Endodermal cell (in vitro differentiated cells): Measurements from ENCODE around the gene TMEM150A. TPM values are rescaled to one million over a fixed set of nuclear protein-coding genes. Genes with fewer than 3 reads are reported as not detected.

ENCODE experiments used
- DNase-seq: peaks from one replicate; pipeline ENCODE4 v3.0.0-alpha.2; 2017
- H3K27ac ChIP-seq: 2 replicates; pipeline ENCODE4 v1.5.1; 2013; ENCODE audit warnings: mild to moderate bottlenecking, low read depth, low read length, moderate library complexity
- H3K27me3 ChIP-seq: 2 replicates; pipeline ENCODE4 v1.6.1; 2013; ENCODE audit warnings: mild to moderate bottlenecking, low read length, moderate library complexity; ENCODE audit not compliant: insufficient read depth, control insufficient read depth, poor library complexity, severe bottlenecking
- H3K36me3 ChIP-seq: 2 replicates; pipeline ENCODE4 v1.7.0; 2013; ENCODE audit warnings: mild to moderate bottlenecking, low read length, moderate library complexity; ENCODE audit not compliant: control insufficient read depth, insufficient read depth
- H3K4me1 ChIP-seq: one replicate; pipeline ENCODE4 v1.7.0; 2013; ENCODE audit warnings: low read length; ENCODE audit not compliant: control insufficient read depth, insufficient read depth
- H3K4me3 ChIP-seq: 2 replicates; pipeline ENCODE4 v1.5.1; 2013; ENCODE audit warnings: mild to moderate bottlenecking, low read length, moderate library complexity
- H3K9ac ChIP-seq: 2 replicates; pipeline ENCODE4 v1.6.1; 2013; ENCODE audit warnings: mild to moderate bottlenecking, low read length, moderate library complexity; ENCODE audit not compliant: poor library complexity, severe bottlenecking; ENCODE audit errors: extremely low read depth
- H3K9me3 ChIP-seq: 2 replicates; pipeline ENCODE4 v1.6.1; 2013; ENCODE audit warnings: mild to moderate bottlenecking, low read length, moderate library complexity; ENCODE audit not compliant: control insufficient read depth
- H3K27ac Mint-ChIP-seq: 2 replicates; pipeline ENCODE4 v1.8.0; 2020; ENCODE audit warnings: mixed read lengths
- H3K27me3 Mint-ChIP-seq: 2 replicates; pipeline ENCODE4 v1.8.0; 2021; ENCODE audit warnings: mild to moderate bottlenecking, mixed read lengths; ENCODE audit not compliant: insufficient read depth
- H3K36me3 Mint-ChIP-seq: 2 replicates; pipeline ENCODE4 v1.8.0; 2020; ENCODE audit warnings: low read depth, mixed read lengths
- H3K4me1 Mint-ChIP-seq: 2 replicates; pipeline ENCODE4 v1.8.0; 2020; ENCODE audit warnings: mixed read lengths
- H3K4me3 Mint-ChIP-seq: 2 replicates; pipeline ENCODE4 v1.8.0; 2020; ENCODE audit warnings: mild to moderate bottlenecking, moderate library complexity, mixed read lengths
- H3K9me3 Mint-ChIP-seq: 2 replicates; pipeline ENCODE4 v1.8.0; 2020; ENCODE audit warnings: mild to moderate bottlenecking, mixed read lengths
- WGBS, 2 experiments: methylation state at CpG; one replicate each; pipeline versions ENCODE4 v1.1.5 to v1.1.7; 2013; ENCODE audit warnings: missing lambda C conversion rate in 2 of 2, mixed read lengths in 1 of 2; ENCODE audit not compliant: insufficient coverage in 1 of 2, insufficient read length in 1 of 2; 5-methylcytosine and 5-hydroxymethylcytosine counted together
- total RNA-seq, 2 donors: library from RNA; stranded (reverse); fragmentation: NEBNext Ultra II Directional in 1 of 2; extraction: Animal tissue kit (Norgen Biotek cat#: 25700) in 1 of 2; gene quantifications; 2 replicates in 1 of 2; 3 replicates in 1 of 2; pipeline ENCODE4 v1.2.1, GENCODE V29; 2021
- TF ChIP-seq, protein P1 (sequence below): fragments of 200-600 bp; sonication (generic); conservative IDR thresholded peaks from 2 replicates; pipeline ENCODE4 v1.5.0; 2021; ENCODE audit warnings: antibody characterized with exemption, mild to moderate bottlenecking

The TMEM150A gene
- total RNA-seq, 2 donors from 2014 or later, result 23.8 to 32.2 TPM

DNA sequence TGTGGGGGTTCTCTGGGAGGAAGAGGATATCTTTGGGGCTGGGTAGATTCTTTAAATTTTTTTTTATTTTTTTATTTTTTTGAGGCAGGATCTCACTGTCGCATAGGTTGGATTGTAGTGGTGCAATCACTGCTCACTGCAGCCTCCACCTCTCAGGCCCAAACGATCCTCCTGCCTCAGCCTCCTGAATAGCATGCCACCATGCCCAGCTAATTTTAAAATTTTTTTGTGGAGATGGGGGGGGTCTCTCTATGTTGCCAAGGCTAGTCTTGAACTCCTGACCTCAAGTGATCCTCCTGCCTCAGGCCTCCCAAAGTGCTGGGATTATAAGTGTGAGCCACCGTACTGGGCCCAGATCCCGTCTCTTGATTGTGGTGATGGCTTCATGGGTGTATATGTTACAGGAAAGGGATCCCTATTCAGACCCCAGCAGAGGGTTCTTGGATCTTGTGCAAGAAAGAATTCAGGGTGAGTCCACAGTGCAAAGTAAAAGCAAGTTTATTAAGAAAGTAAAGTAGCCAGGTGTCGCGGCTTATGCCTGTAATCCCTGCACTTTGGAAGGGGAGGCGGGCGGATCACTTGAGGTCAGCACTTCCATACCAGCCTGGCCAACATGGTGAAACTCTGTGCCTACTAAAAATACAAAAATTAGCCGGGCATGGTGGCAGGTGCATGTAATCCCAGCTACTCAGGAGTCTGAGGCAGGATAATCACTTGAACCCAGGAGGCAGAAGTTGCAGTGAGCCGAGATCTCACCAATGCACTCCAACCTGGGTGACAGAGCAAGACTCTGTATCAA, 11.4 kb upstream of the TMEM150A start:
- no peak overlapping the region for H3K27ac Mint-ChIP-seq
- Histone ChIP-seq H3K36me3 (peaks cover 18% of the 10 kb centered on the region), H3K9ac (no peak overlapping the region), H3K4me3 (no peak overlapping the region), H3K9me3 (no peaks in the 10 kb centered on the region), H3K4me1 (peaks cover 6% of the 10 kb centered on the region), H3K27me3 (no peaks in the 10 kb centered on the region), H3K27ac (no peak overlapping the region)
- TF ChIP-seq, protein P1, sequence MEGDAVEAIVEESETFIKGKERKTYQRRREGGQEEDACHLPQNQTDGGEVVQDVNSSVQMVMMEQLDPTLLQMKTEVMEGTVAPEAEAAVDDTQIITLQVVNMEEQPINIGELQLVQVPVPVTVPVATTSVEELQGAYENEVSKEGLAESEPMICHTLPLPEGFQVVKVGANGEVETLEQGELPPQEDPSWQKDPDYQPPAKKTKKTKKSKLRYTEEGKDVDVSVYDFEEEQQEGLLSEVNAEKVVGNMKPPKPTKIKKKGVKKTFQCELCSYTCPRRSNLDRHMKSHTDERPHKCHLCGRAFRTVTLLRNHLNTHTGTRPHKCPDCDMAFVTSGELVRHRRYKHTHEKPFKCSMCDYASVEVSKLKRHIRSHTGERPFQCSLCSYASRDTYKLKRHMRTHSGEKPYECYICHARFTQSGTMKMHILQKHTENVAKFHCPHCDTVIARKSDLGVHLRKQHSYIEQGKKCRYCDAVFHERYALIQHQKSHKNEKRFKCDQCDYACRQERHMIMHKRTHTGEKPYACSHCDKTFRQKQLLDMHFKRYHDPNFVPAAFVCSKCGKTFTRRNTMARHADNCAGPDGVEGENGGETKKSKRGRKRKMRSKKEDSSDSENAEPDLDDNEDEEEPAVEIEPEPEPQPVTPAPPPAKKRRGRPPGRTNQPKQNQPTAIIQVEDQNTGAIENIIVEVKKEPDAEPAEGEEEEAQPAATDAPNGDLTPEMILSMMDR, result no peak
- no peak for DNase-seq
- H3K36me3 Mint-ChIP-seq, result peaks cover 19% of the 10 kb centered on the region
- no peaks in the 10 kb centered on the region for H3K27me3 Mint-ChIP-seq
- H3K4me1 Mint-ChIP-seq, result peaks cover 4% of the 10 kb centered on the region
- no peaks in the 10 kb centered on the region for H3K9me3 Mint-ChIP-seq
- 94 to 96% methylated on average over 7 to 10 of the region's 10 CpGs for WGBS, 2 experiments
- H3K4me3 Mint-ChIP-seq, result no peak overlapping the region

GRCh38 chr2:85611705-85612587, 9.4 kb upstream of the TMEM150A start, which contains the start of gene C2orf68:
Gene C2orf68, minus strand, starts transcription at chr2:85612066. Its CDS starts 82 bp downstream, at chr2:85611984.
- Mint-ChIP-seq H3K27ac (peak within 1 kb of the TSS; percentile 94), H3K9me3 (no peaks in the 10 kb centered on the region), H3K4me3 (peak within 1 kb of the TSS; percentile 85), H3K27me3 (no peaks in the 10 kb centered on the region), H3K4me1 (peaks cover 4% of the 10 kb centered on the region), H3K36me3 (peaks cover 23% of the 10 kb centered on the region)
- Histone ChIP-seq H3K9ac (peak within 1 kb of the TSS; percentile 78), H3K4me1 (no peaks in the 10 kb centered on the region), H3K27me3 (no peaks in the 10 kb centered on the region), H3K9me3 (no peaks in the 10 kb centered on the region), H3K36me3 (peaks cover 32% of the 10 kb centered on the region), H3K27ac (peak within 1 kb of the TSS; percentile 21), H3K4me3 (peak within 1 kb of the TSS; percentile 99)
- WGBS, 2 experiments, result 13 to 46% methylated on average over 18 to 73 of the region's 73 CpGs
- TF ChIP-seq, protein P1, result no peak
- DNase-seq, result peak; percentile 98

DNA sequence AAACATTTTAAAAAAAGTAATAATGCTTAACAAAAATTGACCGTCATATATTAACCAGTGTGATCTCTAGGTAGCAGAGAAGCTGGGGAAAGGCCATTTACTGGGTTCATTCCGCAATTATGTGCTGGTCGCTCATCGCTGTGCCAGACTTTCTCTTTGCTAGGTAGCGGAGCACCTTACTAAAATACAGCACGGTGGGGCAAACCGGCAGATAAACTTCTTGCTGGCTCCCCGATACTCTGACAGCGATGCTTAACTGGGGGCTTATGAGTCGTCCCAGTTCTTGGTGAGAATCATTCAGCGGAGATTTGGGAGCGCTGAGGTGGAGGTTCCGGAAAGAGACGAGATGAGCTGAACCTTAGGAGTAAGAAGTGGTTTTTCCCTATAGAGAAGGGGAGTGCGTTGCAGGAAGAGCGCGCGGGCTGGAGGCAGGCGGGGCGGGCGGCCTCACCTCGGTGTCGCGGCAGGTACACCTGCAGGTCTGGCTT, 8.8 kb upstream of the TMEM150A start:
- Histone ChIP-seq H3K9ac (peak overlapping the region; percentile 78), H3K4me3 (peak overlapping the region; percentile 99), H3K9me3 (no peaks in the 10 kb centered on the region), H3K4me1 (no peaks in the 10 kb centered on the region), H3K27me3 (no peaks in the 10 kb centered on the region), H3K27ac (no peak overlapping the region), H3K36me3 (peaks cover 39% of the 10 kb centered on the region)
- H3K27me3 Mint-ChIP-seq, result no peaks in the 10 kb centered on the region
- no peaks in the 10 kb centered on the region for H3K9me3 Mint-ChIP-seq
- H3K27ac Mint-ChIP-seq, result peak overlapping the region; percentile 86
- WGBS, 2 experiments, result 8 to 21% methylated on average over 12 to 24 of the region's 24 CpGs
- peak overlapping the region; percentile 85 for H3K4me3 Mint-ChIP-seq
- peaks cover 23% of the 10 kb centered on the region for H3K36me3 Mint-ChIP-seq
- peaks cover 4% of the 10 kb centered on the region for H3K4me1 Mint-ChIP-seq
- TF ChIP-seq, protein P1, result no peak
- no peak for DNase-seq
